SK-N-SH treated with all-trans-retinoic acid at 6 μM for 48 hours (cell line): ENCODE results near the gene AHCYL2.

Source experiments
- ARNTL ChIP-seq: fragments of 450-650 bp; formaldehyde crosslinking; IDR thresholded peaks from 2 replicates; pipeline ENCODE4 v1.5.0; 2020; ENCODE audit warnings: low read depth, mild to moderate bottlenecking, moderate library complexity, borderline replicate concordance
- BACH2 ChIP-seq: fragments of 250-450 bp; sonication (Bioruptor Pico); IDR thresholded peaks from 2 replicates; pipeline ENCODE4 v1.9.0; 2021; ENCODE audit warnings: mild to moderate bottlenecking, borderline replicate concordance
- CREB5 ChIP-seq: fragments of 250-450 bp; sonication (Bioruptor Pico); IDR thresholded peaks from 2 replicates; pipeline ENCODE4 v1.5.1; 2020; ENCODE audit warnings: low read depth, mild to moderate bottlenecking, moderate library complexity
- CSRNP3 ChIP-seq: fragments of 250-450 bp; sonication (Bioruptor Pico); IDR thresholded peaks from 2 replicates; pipeline ENCODE4 v1.5.1; 2021; ENCODE audit warnings: mild to moderate bottlenecking, moderate library complexity
- ESRRG ChIP-seq: fragments of 250-450 bp; sonication (Bioruptor Pico); IDR thresholded peaks from 2 replicates; pipeline ENCODE4 v1.6.1; 2021; ENCODE audit warnings: mild to moderate bottlenecking
- ISL1 ChIP-seq: fragments of 250-450 bp; sonication (Bioruptor Pico); IDR thresholded peaks from 2 replicates; pipeline ENCODE4 v2.1.2; 2022; ENCODE audit warnings: mild to moderate bottlenecking, moderate library complexity
- POU6F1 ChIP-seq: fragments of 250-450 bp; sonication (Bioruptor Pico); IDR thresholded peaks from 2 replicates; pipeline ENCODE4 v1.8.0; 2021; ENCODE audit warnings: low read depth, mild to moderate bottlenecking, moderate library complexity, borderline replicate concordance
- PPARA ChIP-seq: fragments of 250-450 bp; sonication (Bioruptor Pico); IDR thresholded peaks from 2 replicates; pipeline ENCODE4 v1.5.0; 2020; ENCODE audit warnings: mild to moderate bottlenecking, borderline replicate concordance
- RARB ChIP-seq: fragments of 250-450 bp; sonication (Bioruptor Pico); IDR thresholded peaks from 2 replicates; pipeline ENCODE4 v1.8.0; 2021; ENCODE audit warnings: mild to moderate bottlenecking, moderate library complexity
- TOX ChIP-seq: fragments of 250-450 bp; sonication (Bioruptor Pico); IDR thresholded peaks from 2 replicates; pipeline ENCODE4 v1.8.0; 2021; ENCODE audit warnings: mild to moderate bottlenecking, moderate library complexity, borderline replicate concordance
- ZFP3 ChIP-seq: fragments of 250-450 bp; sonication (Bioruptor Pico); IDR thresholded peaks from 2 replicates; pipeline ENCODE4 v1.5.0; 2020; ENCODE audit warnings: mild to moderate bottlenecking, moderate library complexity
- ZFP30 ChIP-seq: fragments of 450-650 bp; formaldehyde crosslinking; IDR thresholded peaks from 2 replicates; pipeline ENCODE4 v1.5.0; 2022; ENCODE audit warnings: mild to moderate bottlenecking, moderate library complexity
- ZNF70 ChIP-seq: fragments of 450-650 bp; formaldehyde crosslinking; IDR thresholded peaks from 2 replicates; pipeline ENCODE4 v1.5.0; 2020; ENCODE audit warnings: mild to moderate bottlenecking, moderate library complexity
- TF ChIP-seq, protein P1 (sequence below): fragments of 250-450 bp; sonication (Bioruptor Pico); IDR thresholded peaks from 2 replicates; pipeline ENCODE4 v1.8.0; 2020; ENCODE audit warnings: mild to moderate bottlenecking, moderate library complexity, borderline replicate concordance

DNA sequence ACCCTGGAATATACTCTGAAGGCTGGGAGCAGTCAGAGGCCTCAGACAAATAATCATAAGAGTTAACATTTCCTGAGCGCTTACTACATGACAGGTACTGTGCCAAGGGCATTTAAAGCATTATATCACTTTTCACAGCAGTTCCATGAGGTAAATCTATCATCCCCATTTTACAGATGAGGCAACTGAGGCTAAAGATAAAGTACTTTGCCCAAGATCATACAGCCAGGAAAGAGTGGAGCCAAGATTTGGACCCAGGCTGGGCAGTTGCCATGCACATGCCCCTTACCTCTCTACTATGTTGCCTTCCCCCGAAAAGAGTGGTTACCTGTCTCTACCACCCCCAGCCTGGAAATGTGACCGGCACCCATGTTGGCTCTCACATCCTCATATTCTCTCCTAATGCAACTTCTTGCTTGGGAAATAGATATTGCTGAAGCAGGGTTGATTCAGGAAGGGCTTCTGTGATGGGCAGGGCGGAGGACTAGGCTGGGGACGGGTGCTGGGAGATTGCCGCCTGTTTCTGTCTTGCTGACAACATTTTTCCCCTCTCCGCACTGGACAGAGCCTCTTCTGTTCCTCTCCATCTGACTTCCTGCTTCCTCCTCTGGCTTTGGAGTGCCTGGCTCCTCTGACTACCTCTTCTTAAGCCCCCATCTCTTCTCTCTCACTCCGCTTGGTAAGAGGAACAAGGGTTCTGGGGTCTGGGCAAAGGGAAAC, 22.6 kb upstream of the AHCYL2 start:
- TF ChIP-seq ZFP30 (CRISPR knock-in tag) (no peak), ISL1 (CRISPR knock-in tag) (no peak), POU6F1 (CRISPR knock-in tag) (no peak), PPARA (no peak), ESRRG (CRISPR knock-in tag) (no peak), CSRNP3 (CRISPR knock-in tag) (no peak), RARB (no peak), BACH2 (no peak), ZFP3 (no peak), ARNTL (no peak), CREB5 (no peak), ZNF70 (no peak), TOX (CRISPR knock-in tag) (no peak)
- TF ChIP-seq, protein P1, sequence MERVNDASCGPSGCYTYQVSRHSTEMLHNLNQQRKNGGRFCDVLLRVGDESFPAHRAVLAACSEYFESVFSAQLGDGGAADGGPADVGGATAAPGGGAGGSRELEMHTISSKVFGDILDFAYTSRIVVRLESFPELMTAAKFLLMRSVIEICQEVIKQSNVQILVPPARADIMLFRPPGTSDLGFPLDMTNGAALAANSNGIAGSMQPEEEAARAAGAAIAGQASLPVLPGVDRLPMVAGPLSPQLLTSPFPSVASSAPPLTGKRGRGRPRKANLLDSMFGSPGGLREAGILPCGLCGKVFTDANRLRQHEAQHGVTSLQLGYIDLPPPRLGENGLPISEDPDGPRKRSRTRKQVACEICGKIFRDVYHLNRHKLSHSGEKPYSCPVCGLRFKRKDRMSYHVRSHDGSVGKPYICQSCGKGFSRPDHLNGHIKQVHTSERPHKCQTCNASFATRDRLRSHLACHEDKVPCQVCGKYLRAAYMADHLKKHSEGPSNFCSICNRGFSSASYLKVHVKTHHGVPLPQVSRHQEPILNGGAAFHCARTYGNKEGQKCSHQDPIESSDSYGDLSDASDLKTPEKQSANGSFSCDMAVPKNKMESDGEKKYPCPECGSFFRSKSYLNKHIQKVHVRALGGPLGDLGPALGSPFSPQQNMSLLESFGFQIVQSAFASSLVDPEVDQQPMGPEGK, result no peak
